K562 (cell line): Measurements from ENCODE around the gene TMEM107. TPM values are rescaled to one million over a fixed set of nuclear protein-coding genes. Genes with fewer than 3 reads are reported as not detected.

Experiments
- CBFB ChIP-seq: sonication (generic); formaldehyde crosslinking; IDR thresholded peaks from 2 replicates; pipeline ENCODE4 v1.4.0; 2020; ENCODE audit warnings: mild to moderate bottlenecking, missing genetic modification reagents
- CHD1 ChIP-seq: fragments of 200-600 bp; sonication (generic); IDR thresholded peaks from one replicate; pipeline ENCODE4 v1.6.1; 2012; ENCODE audit warnings: mild to moderate bottlenecking, moderate library complexity, low read length, inconsistent platforms
- CTBP1 ChIP-seq: fragments of 450-650 bp; IDR thresholded peaks from 2 replicates; pipeline ENCODE4 v1.6.1; 2016; ENCODE audit warnings: borderline replicate concordance
- DMBX1 ChIP-seq: fragments of 250-450 bp; sonication (Bioruptor Pico); IDR thresholded peaks from 2 replicates; pipeline ENCODE4 v1.8.0; 2022; ENCODE audit warnings: inconsistent platforms, mild to moderate bottlenecking, moderate library complexity, borderline replicate concordance
- ELF1 ChIP-seq: fragments of 200-800 bp; sonication (Bioruptor generic); IDR thresholded peaks from 2 replicates; pipeline ENCODE4 v1.6.1; 2016; ENCODE audit warnings: missing genetic modification characterization, missing compliant biosample characterization
- EP400 ChIP-seq: fragments of 450-650 bp; IDR thresholded peaks from 2 replicates; pipeline ENCODE4 v1.6.1; 2017; ENCODE audit warnings: antibody characterized with exemption, mild to moderate bottlenecking, moderate library complexity
- EZH2 ChIP-seq: IDR thresholded peaks from 2 replicates; pipeline ENCODE4 v1.6.1; 2012; ENCODE audit warnings: low read depth, mild to moderate bottlenecking, inconsistent platforms, low read length, borderline replicate concordance
- HMG20B ChIP-seq: fragments of 250-450 bp; sonication (Bioruptor Pico); IDR thresholded peaks from 2 replicates; pipeline ENCODE4 v1.5.0; 2021; ENCODE audit warnings: mild to moderate bottlenecking
- HNRNPH1 ChIP-seq: fragments of 200-400 bp; formaldehyde crosslinking; optimal IDR thresholded peaks from 2 replicates; pipeline ENCODE3; 2017; ENCODE audit warnings: low read depth, mild to moderate bottlenecking, low read length, moderate library complexity
- L3MBTL2 ChIP-seq: fragments of 450-650 bp; IDR thresholded peaks from 2 replicates; pipeline ENCODE4 v1.6.1; 2016; ENCODE audit warnings: mild to moderate bottlenecking, moderate library complexity
- MCM2 ChIP-seq: fragments of 450-650 bp; IDR thresholded peaks from 2 replicates; pipeline ENCODE4 v1.6.1; 2017; ENCODE audit warnings: low read depth, mild to moderate bottlenecking
- MTF1 ChIP-seq: fragments of 250-450 bp; sonication (Bioruptor Pico); IDR thresholded peaks from 2 replicates; pipeline ENCODE4 v1.9.0; 2021; ENCODE audit warnings: moderate library complexity, mild to moderate bottlenecking, inconsistent platforms, borderline replicate concordance
- PHB2 ChIP-seq: fragments of 450-650 bp; IDR thresholded peaks from 2 replicates; pipeline ENCODE4 v1.6.1; 2017; ENCODE audit warnings: low read depth
- POLR3G ChIP-seq: IDR thresholded peaks from 2 replicates; pipeline ENCODE4 v1.6.1; 2011; ENCODE audit not compliant: insufficient read length, insufficient replicate concordance; ENCODE audit errors: extremely low read depth
- RNF2 ChIP-seq: sonication (generic); IDR thresholded peaks from 2 replicates; pipeline ENCODE4 v1.6.1; 2016
- SIN3B ChIP-seq: fragments of 450-650 bp; IDR thresholded peaks from 2 replicates; pipeline ENCODE4 v1.6.1; 2017; ENCODE audit warnings: low read depth, mild to moderate bottlenecking, moderate library complexity
- SMARCA5 ChIP-seq: fragments of 450-650 bp; IDR thresholded peaks from 2 replicates; pipeline ENCODE4 v1.6.1; 2016
- TAF9B ChIP-seq: fragments of 450-650 bp; IDR thresholded peaks from 2 replicates; pipeline ENCODE4 v1.6.1; 2018; ENCODE audit warnings: mild to moderate bottlenecking; ENCODE audit not compliant: partially characterized antibody
- XRCC4 ChIP-seq: IDR thresholded peaks from one replicate; pipeline ENCODE4 v1.6.1; 2011; ENCODE audit not compliant: insufficient read depth, insufficient read length; ENCODE audit errors: extremely low read depth
- ZNF174 ChIP-seq: fragments of 250-450 bp; sonication (Bioruptor Pico); IDR thresholded peaks from 2 replicates; pipeline ENCODE4 v1.4.0; 2020; ENCODE audit warnings: mild to moderate bottlenecking
- ZNF224 ChIP-seq: sonication (generic); formaldehyde crosslinking; IDR thresholded peaks from 2 replicates; pipeline ENCODE4 v1.8.0; 2022; ENCODE audit warnings: mild to moderate bottlenecking, missing genetic modification reagents
- ZNF263 ChIP-seq: sonication (generic); formaldehyde crosslinking; IDR thresholded peaks from 2 replicates; pipeline ENCODE4 v1.8.0; 2022; ENCODE audit warnings: mild to moderate bottlenecking, missing genetic modification reagents, borderline replicate concordance
- ZNF507 ChIP-seq: conservative IDR thresholded peaks from 2 replicates; pipeline ENCODE4 v1.6.1; 2017; ENCODE audit warnings: missing genetic modification characterization, missing compliant biosample characterization
- ZNF551 ChIP-seq: fragments of 250-450 bp; sonication (Bioruptor Pico); IDR thresholded peaks from 2 replicates; pipeline ENCODE4 v1.5.0; 2021; ENCODE audit warnings: mild to moderate bottlenecking, moderate library complexity
- polyA plus RNA-seq, 8 experiments: library from polyadenylated mRNA; depleted of rRNA in 4 of 8; stranded (reverse) in 5 of 8; unstranded in 3 of 8; fragments of >200 nt; fragmentation: Nextera tagmentation in 2 of 8; fragmentation: Illumina TruSeq in 1 of 8; extraction: Ambion mirVana in 2 of 8; extraction: Trizol in 1 of 8; gene quantifications; 2 replicates each; pipeline versions ENCODE4 v1.2.1 to v1.2.3, GENCODE V29; 2011 to 2014; ENCODE audit warnings: inconsistent platforms in 1 of 8, missing spikeins in 1 of 8
- total RNA-seq, 7 experiments: library from RNA; depleted of rRNA in 6 of 7; stranded (reverse); fragments of >200 nt in 6 of 7; fragmentation: Illumina TruSeq in 2 of 7; extraction: Trizol in 2 of 7; gene quantifications; 2 replicates each; pipeline versions ENCODE4 v1.2.1 to v1.2.3, GENCODE V29; 2011 to 2021; ENCODE audit warnings: low replicate concordance in 1 of 7
- TF ChIP-seq, protein P1 (sequence below): fragments of 250-450 bp; sonication (Bioruptor Pico); IDR thresholded peaks from 2 replicates; pipeline ENCODE4 v1.8.0; 2022; ENCODE audit warnings: inconsistent platforms
- TF ChIP-seq, protein P2 (sequence below): sonication (generic); formaldehyde crosslinking; IDR thresholded peaks from 2 replicates; pipeline ENCODE4 v1.8.0; 2023; ENCODE audit warnings: mild to moderate bottlenecking, missing genetic modification reagents

The TMEM107 gene
- total and polyA plus RNA-seq, 9 of the 15 experiments (the other 6 are each of a cell fraction or from before 2014, with no cell fraction given), result 7.1 to 26.2 (median 16.9) TPM

- no peak for TF ChIP-seq MTF1 (CRISPR knock-in tag)
- peak; percentile 61; the same call in 1 of the 2 replicates for TF ChIP-seq SMARCA5
- TF ChIP-seq, protein P1, sequence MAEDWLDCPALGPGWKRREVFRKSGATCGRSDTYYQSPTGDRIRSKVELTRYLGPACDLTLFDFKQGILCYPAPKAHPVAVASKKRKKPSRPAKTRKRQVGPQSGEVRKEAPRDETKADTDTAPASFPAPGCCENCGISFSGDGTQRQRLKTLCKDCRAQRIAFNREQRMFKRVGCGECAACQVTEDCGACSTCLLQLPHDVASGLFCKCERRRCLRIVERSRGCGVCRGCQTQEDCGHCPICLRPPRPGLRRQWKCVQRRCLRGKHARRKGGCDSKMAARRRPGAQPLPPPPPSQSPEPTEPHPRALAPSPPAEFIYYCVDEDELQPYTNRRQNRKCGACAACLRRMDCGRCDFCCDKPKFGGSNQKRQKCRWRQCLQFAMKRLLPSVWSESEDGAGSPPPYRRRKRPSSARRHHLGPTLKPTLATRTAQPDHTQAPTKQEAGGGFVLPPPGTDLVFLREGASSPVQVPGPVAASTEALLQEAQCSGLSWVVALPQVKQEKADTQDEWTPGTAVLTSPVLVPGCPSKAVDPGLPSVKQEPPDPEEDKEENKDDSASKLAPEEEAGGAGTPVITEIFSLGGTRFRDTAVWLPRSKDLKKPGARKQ, result no peak
- no peak for TF ChIP-seq L3MBTL2
- TF ChIP-seq SIN3B, result no peak
- TF ChIP-seq, protein P2, sequence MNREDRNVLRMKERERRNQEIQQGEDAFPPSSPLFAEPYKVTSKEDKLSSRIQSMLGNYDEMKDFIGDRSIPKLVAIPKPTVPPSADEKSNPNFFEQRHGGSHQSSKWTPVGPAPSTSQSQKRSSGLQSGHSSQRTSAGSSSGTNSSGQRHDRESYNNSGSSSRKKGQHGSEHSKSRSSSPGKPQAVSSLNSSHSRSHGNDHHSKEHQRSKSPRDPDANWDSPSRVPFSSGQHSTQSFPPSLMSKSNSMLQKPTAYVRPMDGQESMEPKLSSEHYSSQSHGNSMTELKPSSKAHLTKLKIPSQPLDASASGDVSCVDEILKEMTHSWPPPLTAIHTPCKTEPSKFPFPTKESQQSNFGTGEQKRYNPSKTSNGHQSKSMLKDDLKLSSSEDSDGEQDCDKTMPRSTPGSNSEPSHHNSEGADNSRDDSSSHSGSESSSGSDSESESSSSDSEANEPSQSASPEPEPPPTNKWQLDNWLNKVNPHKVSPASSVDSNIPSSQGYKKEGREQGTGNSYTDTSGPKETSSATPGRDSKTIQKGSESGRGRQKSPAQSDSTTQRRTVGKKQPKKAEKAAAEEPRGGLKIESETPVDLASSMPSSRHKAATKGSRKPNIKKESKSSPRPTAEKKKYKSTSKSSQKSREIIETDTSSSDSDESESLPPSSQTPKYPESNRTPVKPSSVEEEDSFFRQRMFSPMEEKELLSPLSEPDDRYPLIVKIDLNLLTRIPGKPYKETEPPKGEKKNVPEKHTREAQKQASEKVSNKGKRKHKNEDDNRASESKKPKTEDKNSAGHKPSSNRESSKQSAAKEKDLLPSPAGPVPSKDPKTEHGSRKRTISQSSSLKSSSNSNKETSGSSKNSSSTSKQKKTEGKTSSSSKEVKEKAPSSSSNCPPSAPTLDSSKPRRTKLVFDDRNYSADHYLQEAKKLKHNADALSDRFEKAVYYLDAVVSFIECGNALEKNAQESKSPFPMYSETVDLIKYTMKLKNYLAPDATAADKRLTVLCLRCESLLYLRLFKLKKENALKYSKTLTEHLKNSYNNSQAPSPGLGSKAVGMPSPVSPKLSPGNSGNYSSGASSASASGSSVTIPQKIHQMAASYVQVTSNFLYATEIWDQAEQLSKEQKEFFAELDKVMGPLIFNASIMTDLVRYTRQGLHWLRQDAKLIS, result peak; percentile 99
- TF ChIP-seq EP400, result peak; percentile 77
- no peak for TF ChIP-seq ZNF507 (tag)
- TF ChIP-seq ELF1 (tag), result peak; percentile 54
- peak; percentile 86; the same call in 1 of the 2 replicates for TF ChIP-seq ZNF174 (CRISPR knock-in tag)
- peak; percentile 90 for TF ChIP-seq HMG20B
- peak; percentile 35; the same call in 1 of the 2 replicates for TF ChIP-seq DMBX1 (CRISPR knock-in tag)
- no peak for TF ChIP-seq HNRNPH1
- peak; percentile 100 for TF ChIP-seq RNF2
- TF ChIP-seq ZNF551, result peak; percentile 93
- peak; percentile 99 for TF ChIP-seq CTBP1
- TF ChIP-seq XRCC4, result no peak
- peak; percentile 67; the same call in 1 of the 2 replicates for TF ChIP-seq ZNF263 (CRISPR knock-in tag)
- no peak for TF ChIP-seq ZNF224 (CRISPR knock-in tag)
- TF ChIP-seq CBFB, result no peak
- TF ChIP-seq POLR3G, result no peak
- no peak for TF ChIP-seq MCM2
- peak; percentile 97 for TF ChIP-seq TAF9B
- no peak for TF ChIP-seq CHD1
- no peak; the same call in 1 of the 2 replicates for TF ChIP-seq PHB2
- no peak for TF ChIP-seq EZH2
Measured at GRCh38 chr17:8173056-8173870, 2.9 kb downstream of the TMEM107 start (continued).
